CD4-positive, alpha-beta memory T cell (primary cell): ENCODE data around the gene SPECC1. TPM values are rescaled to one million over a fixed set of nuclear protein-coding genes. Genes with fewer than 3 reads are reported as not detected.
A peak's percentile ranks its signal among the peaks of the same experiment; 100 is the strongest.

Experiments
- CTCF ChIA-PET: fragments of 350-600 bp; sonication (Branson Sonifier 250); formaldehyde crosslinking; loops from one replicate; lab custom pipeline; 2021; ENCODE audit warnings: inconsistent platforms; ENCODE audit not compliant: partially characterized antibody; lab: Charles Lee
- POLR2A ChIA-PET: fragments of 350-600 bp; sonication (Branson Sonifier 250); formaldehyde crosslinking; loops from one replicate; lab custom pipeline; 2021; ENCODE audit not compliant: partially characterized antibody; lab: Charles Lee
- DNase-seq, 5 donors: peaks; one replicate each; pipeline versions ENCODE4 v3.0.0 to v3.0.0-alpha.2; 2020 to 2022; ENCODE audit warnings: mixed read lengths in 1 of 5
- H3K27ac ChIP-seq: one replicate; pipeline ENCODE4 v1.7.0; 2013; ENCODE audit warnings: low read depth, low read length
- H3K27me3 ChIP-seq: 2 replicates; pipeline ENCODE4 v1.7.0; 2013; ENCODE audit warnings: mild to moderate bottlenecking, low read length, moderate library complexity; ENCODE audit not compliant: insufficient read depth
- H3K36me3 ChIP-seq: 2 replicates; pipeline ENCODE4 v1.7.0; 2013; ENCODE audit warnings: mild to moderate bottlenecking, low read length, moderate library complexity; ENCODE audit not compliant: insufficient read depth
- H3K4me1 ChIP-seq: 2 replicates; pipeline ENCODE4 v1.7.0; 2013; ENCODE audit warnings: mild to moderate bottlenecking, low read length, moderate library complexity; ENCODE audit not compliant: insufficient read depth
- H3K4me3 ChIP-seq, 2 donors: one replicate each; pipeline ENCODE4 v1.7.0; 2013; ENCODE audit warnings: low read length in 2 of 2, mild to moderate bottlenecking in 1 of 2
- H3K9me3 ChIP-seq, 2 donors: one replicate each; pipeline ENCODE4 v1.7.0; 2013; ENCODE audit warnings: low read length in 2 of 2, control low read depth in 1 of 2; ENCODE audit not compliant: control insufficient read depth in 1 of 2
- H3K27ac Mint-ChIP-seq, 7 donors: one replicate each; pipeline ENCODE4 v1.8.0; 2020 to 2021; ENCODE audit warnings: mixed read lengths in 7 of 7, mild to moderate bottlenecking in 6 of 7, inconsistent platforms in 3 of 7, moderate library complexity in 3 of 7
- H3K27me3 Mint-ChIP-seq, 2 donors: one replicate each; pipeline ENCODE4 v1.8.0; 2020 to 2021; ENCODE audit warnings: mixed read lengths in 2 of 2
- H3K36me3 Mint-ChIP-seq, 2 donors: one replicate each; pipeline ENCODE4 v1.8.0; 2020 to 2021; ENCODE audit warnings: mixed read lengths in 2 of 2, inconsistent platforms in 1 of 2, mild to moderate bottlenecking in 1 of 2
- H3K4me1 Mint-ChIP-seq, 4 donors: one replicate each; pipeline ENCODE4 v1.8.0; 2020 to 2021; ENCODE audit warnings: mixed read lengths in 4 of 4, mild to moderate bottlenecking in 1 of 4
- H3K4me3 Mint-ChIP-seq, 8 donors: one replicate each; pipeline ENCODE4 v1.8.0; 2020 to 2021; ENCODE audit warnings: mixed read lengths in 8 of 8, mild to moderate bottlenecking in 7 of 8, moderate library complexity in 6 of 8, inconsistent platforms in 3 of 8
- H3K9me3 Mint-ChIP-seq, 8 donors: one replicate each; pipeline ENCODE4 v1.8.0; 2020 to 2021; ENCODE audit warnings: mixed read lengths in 8 of 8, mild to moderate bottlenecking in 5 of 8, inconsistent platforms in 3 of 8, moderate library complexity in 1 of 8
- intact Hi-C: fragments of 100-400 bp; cut with micrococcal nuclease; formaldehyde crosslinking; loops from one replicate; pipeline ENCODE4 v1.15.1; 2023
- polyA plus RNA-seq, 2 donors: library from polyadenylated mRNA; unstranded; fragments of 300-500 nt; fragmentation: Illumina TruSeq; gene quantifications; one replicate each; pipeline ENCODE4 v1.2.3, GENCODE V29; 2021
- total RNA-seq, 2 experiments: library from RNA; stranded (reverse); gene quantifications; one replicate each; pipeline ENCODE4 v1.2.3, GENCODE V29; 2021

The SPECC1 gene
- total and polyA plus RNA-seq, 4 experiments from 2014 or later: 1.7 to 13.4 (median 8.7) TPM

GRCh38 chr17:20267459-20267842 lies 258.3 kb downstream of the SPECC1 start:
- Histone ChIP-seq H3K9me3 (no peaks in the 10 kb centered on the region), H3K27ac (no peak overlapping the region), H3K27me3 (no peaks in the 10 kb centered on the region), H3K4me1 (peaks cover 76% of the 10 kb centered on the region), H3K36me3 (no peaks in the 10 kb centered on the region), H3K4me3 (no peak overlapping the region)
- H3K27ac Mint-ChIP-seq: peak overlapping the region in 6 of 7 donors; percentile 25 to 82 (median 36)
- no peaks in the 10 kb centered on the region for H3K27me3 Mint-ChIP-seq
- POLR2A ChIA-PET: interaction anchor here (1.0 kb wide), 1 partner anchor 20 kb away, joined by 5 read pairs; no protein-coding TSS in a partner anchor
- peaks cover 41 to 80% (median 61%) of the 10 kb centered on the region in 4 donors for H3K4me1 Mint-ChIP-seq
- CTCF ChIA-PET: interaction anchor here (1.3 kb wide), 1 partner anchor 40 kb away, joined by 3 read pairs; no protein-coding TSS in a partner anchor
- peak overlapping the region in 6 of 8 donors; percentile 19 to 79 (median 66) for H3K4me3 Mint-ChIP-seq
- peak; percentile 42 to 75 (median 61) for DNase-seq
- no peaks in the 10 kb centered on the region for H3K36me3 Mint-ChIP-seq
- intact Hi-C loops: no loop called here
- no peaks in the 10 kb centered on the region for H3K9me3 Mint-ChIP-seq

- no peaks in the 10 kb centered on the region for H3K9me3 ChIP-seq
- Mint-ChIP-seq H3K27me3 (no peaks in the 10 kb centered on the region), H3K27ac (peak overlapping the region in 5 of 7 donors; percentile 17 to 89 (median 53)), H3K4me3 (peak overlapping the region in 2 of 8 donors; percentile 4 to 49), H3K9me3 (no peaks in the 10 kb centered on the region), H3K4me1 (peaks cover 43 to 85% (median 65%) of the 10 kb centered on the region in 4 donors), H3K36me3 (no peaks in the 10 kb centered on the region)
- H3K4me1 ChIP-seq: peaks cover 92% of the 10 kb centered on the region
- H3K36me3 ChIP-seq: no peaks in the 10 kb centered on the region
- no peaks in the 10 kb centered on the region for H3K27me3 ChIP-seq
- no peak overlapping the region for H3K4me3 ChIP-seq
- CTCF ChIA-PET: interaction anchor here (2.7 kb wide), 1 partner anchor 42 kb away, joined by 10 read pairs; no protein-coding TSS in a partner anchor
- DNase-seq: no peak
- POLR2A ChIA-PET: no interaction called here
- intact Hi-C loops: loop anchor here (5.0 kb wide), 1 partner anchor 38 kb away; no protein-coding TSS in a partner anchor
- H3K27ac ChIP-seq: no peak overlapping the region
Measured at GRCh38 chr17:20270369-20270768, 261.2 kb downstream of the SPECC1 start.

GRCh38 chr17:20271011-20271610 lies 262.0 kb downstream of the SPECC1 start:
- intact Hi-C loops: loop anchor here (5.0 kb wide), 1 partner anchor 39 kb away; no protein-coding TSS in a partner anchor
- Histone ChIP-seq H3K27me3 (no peaks in the 10 kb centered on the region), H3K27ac (peak overlapping the region; percentile 28), H3K4me1 (peaks cover 95% of the 10 kb centered on the region), H3K4me3 (no peak overlapping the region), H3K9me3 (no peaks in the 10 kb centered on the region), H3K36me3 (no peaks in the 10 kb centered on the region)
- peak overlapping the region in 7 of 8 donors; percentile 22 to 76 (median 63) for H3K4me3 Mint-ChIP-seq
- CTCF ChIA-PET: interaction anchor here (2.7 kb wide), 1 partner anchor 43 kb away, joined by 10 read pairs; no protein-coding TSS in a partner anchor
- H3K4me1 Mint-ChIP-seq: peaks cover 48 to 86% (median 68%) of the 10 kb centered on the region in 4 donors
- no peaks in the 10 kb centered on the region for H3K27me3 Mint-ChIP-seq
- H3K36me3 Mint-ChIP-seq: no peaks in the 10 kb centered on the region
- peak overlapping the region; percentile 38 to 89 (median 77) for H3K27ac Mint-ChIP-seq
- peak in 2 of 5 donors; percentile 12 to 28 for DNase-seq
- POLR2A ChIA-PET: no interaction called here
- no peaks in the 10 kb centered on the region for H3K9me3 Mint-ChIP-seq

- no peak for DNase-seq
- Mint-ChIP-seq H3K27me3 (no peaks in the 10 kb centered on the region), H3K27ac (peak overlapping the region; percentile 42 to 90 (median 72)), H3K4me3 (peak overlapping the region in 7 of 8 donors; percentile 36 to 84 (median 70)), H3K9me3 (no peaks in the 10 kb centered on the region), H3K36me3 (no peaks in the 10 kb centered on the region), H3K4me1 (peaks cover 48 to 80% (median 67%) of the 10 kb centered on the region in 4 donors)
- no peak overlapping the region for H3K27ac ChIP-seq
- no peaks in the 10 kb centered on the region for H3K27me3 ChIP-seq
- no peaks in the 10 kb centered on the region for H3K36me3 ChIP-seq
- peaks cover 85% of the 10 kb centered on the region for H3K4me1 ChIP-seq
- CTCF ChIA-PET: no interaction called here
- intact Hi-C loops: loop anchor here (5.0 kb wide), 1 partner anchor 42 kb away; no protein-coding TSS in a partner anchor
- POLR2A ChIA-PET: no interaction called here
- H3K9me3 ChIP-seq: no peaks in the 10 kb centered on the region
- H3K4me3 ChIP-seq: no peak overlapping the region
Measured at GRCh38 chr17:20273741-20274500, 264.8 kb downstream of the SPECC1 start.

GRCh38 chr17:20275653-20276052 lies 266.5 kb downstream of the SPECC1 start:
- no peaks in the 10 kb centered on the region for H3K27me3 ChIP-seq
- ChIA-PET CTCF (interaction anchor here (1.0 to 2.4 kb wide), 4 partner anchors 11 to 49 kb away, joined by 3 to 12 read pairs (median 5); no protein-coding TSS in a partner anchor), POLR2A (interaction anchor here (0.8 to 1.1 kb wide), 2 partner anchors 43 to 768 kb away, joined by 3 read pairs; no protein-coding TSS in a partner anchor)
- peak overlapping the region; percentile 37 to 94 (median 72) for H3K27ac Mint-ChIP-seq
- intact Hi-C loops: no loop called here
- no peak overlapping the region for H3K27ac ChIP-seq
- no peak for DNase-seq
- H3K27me3 Mint-ChIP-seq: no peaks in the 10 kb centered on the region
- no peaks in the 10 kb centered on the region for H3K36me3 Mint-ChIP-seq
- peaks cover 53 to 82% (median 70%) of the 10 kb centered on the region in 4 donors for H3K4me1 Mint-ChIP-seq
- no peak overlapping the region for H3K4me3 ChIP-seq
- no peaks in the 10 kb centered on the region for H3K9me3 Mint-ChIP-seq
- H3K36me3 ChIP-seq: no peaks in the 10 kb centered on the region
- H3K4me1 ChIP-seq: peaks cover 72% of the 10 kb centered on the region
- peak overlapping the region in 7 of 8 donors; percentile 13 to 68 (median 50) for H3K4me3 Mint-ChIP-seq
- no peaks in the 10 kb centered on the region for H3K9me3 ChIP-seq

- H3K9me3 Mint-ChIP-seq: no peaks in the 10 kb centered on the region
- Histone ChIP-seq H3K9me3 (no peaks in the 10 kb centered on the region), H3K27ac (peak overlapping the region; percentile 18), H3K4me3 (no peak overlapping the region), H3K27me3 (no peaks in the 10 kb centered on the region), H3K4me1 (peaks cover 65% of the 10 kb centered on the region), H3K36me3 (no peaks in the 10 kb centered on the region)
- H3K4me3 Mint-ChIP-seq: peak overlapping the region in 6 of 8 donors; percentile 29 to 70 (median 55)
- DNase-seq: no peak
- H3K27me3 Mint-ChIP-seq: no peaks in the 10 kb centered on the region
- peaks cover 45 to 81% (median 65%) of the 10 kb centered on the region in 4 donors for H3K4me1 Mint-ChIP-seq
- peak overlapping the region; percentile 33 to 90 (median 80) for H3K27ac Mint-ChIP-seq
- intact Hi-C loops: no loop called here
- CTCF ChIA-PET: interaction anchor here (1.0 to 2.4 kb wide), 4 partner anchors 11 to 50 kb away, joined by 3 to 12 read pairs (median 5); no protein-coding TSS in a partner anchor
- POLR2A ChIA-PET: no interaction called here
- H3K36me3 Mint-ChIP-seq: no peaks in the 10 kb centered on the region
Measured at GRCh38 chr17:20276421-20276820, 267.3 kb downstream of the SPECC1 start.
